HG02840 (cell line): Measurements from ENCODE around the gene WWOX.

ENCODE experiments used
- ATAC-seq: cut with Tn5 transposase; IDR thresholded peaks from one replicate; pipeline ENCODE4 v1.9.1; 2021; ENCODE audit warnings: mild to moderate bottlenecking, moderate library complexity, moderate number of reproducible peaks; ENCODE audit not compliant: unreplicated experiment, low FRiP score

Gene WWOX

DNA sequence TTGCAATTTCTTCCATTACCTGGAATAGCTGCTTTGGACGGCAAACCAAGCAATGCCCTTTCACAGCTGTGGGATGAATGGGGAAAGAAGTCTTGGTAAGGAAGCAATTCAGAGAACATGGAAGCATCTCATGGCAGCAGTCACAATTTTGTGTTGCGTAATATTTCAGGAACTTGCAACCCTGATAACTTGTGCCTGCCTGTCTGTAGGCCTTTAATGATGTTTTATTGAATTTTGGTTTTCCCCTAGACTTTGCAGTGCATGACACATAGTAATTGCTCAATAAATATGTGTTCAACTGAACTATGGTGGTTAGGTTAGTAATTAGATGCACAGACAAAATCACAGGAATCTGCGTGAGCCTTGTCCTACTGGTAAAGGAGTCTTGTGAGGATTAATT is 439.5 kb downstream of the WWOX start:
- no peak for ATAC-seq

DNA sequence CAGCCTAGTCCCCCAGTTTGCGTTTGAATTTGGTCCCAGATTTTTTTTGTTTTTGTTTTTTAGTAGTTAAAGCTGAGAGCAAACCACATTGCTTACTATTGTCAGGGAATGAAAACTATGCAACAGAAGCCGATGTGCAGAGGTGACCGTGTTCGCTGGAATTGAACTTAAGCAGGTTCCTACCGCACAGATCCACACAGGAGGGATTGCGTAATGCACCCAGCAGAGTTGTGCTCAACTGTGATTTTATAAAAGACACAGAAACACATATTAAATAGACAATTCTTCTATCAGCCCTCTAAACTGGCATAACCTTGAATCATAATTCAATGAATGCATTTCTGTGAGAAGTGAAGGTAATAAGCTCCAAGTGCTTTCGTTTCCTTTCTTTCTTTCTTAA is 443.0 kb downstream of the WWOX start:
- no peak for ATAC-seq

DNA sequence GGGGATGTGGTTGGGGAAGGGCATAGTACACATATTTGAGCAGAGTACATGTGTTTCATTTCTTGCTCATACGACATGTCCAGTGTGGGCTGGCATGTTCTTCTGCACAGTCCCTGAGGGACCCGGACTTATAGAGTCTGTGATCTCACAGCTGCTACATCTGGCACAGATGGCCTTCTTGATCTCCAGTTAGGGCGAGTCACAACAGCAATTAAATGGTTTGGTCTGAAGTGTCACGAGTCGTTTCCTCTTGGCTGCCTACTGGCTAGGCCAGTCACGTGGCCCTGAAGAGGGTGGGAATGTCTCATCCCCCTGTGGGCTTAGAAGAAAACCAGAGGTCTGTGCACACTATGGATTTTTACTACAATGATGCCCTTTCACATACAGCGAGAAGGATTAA is 443.6 kb downstream of the WWOX start:
- ATAC-seq = no peak

DNA sequence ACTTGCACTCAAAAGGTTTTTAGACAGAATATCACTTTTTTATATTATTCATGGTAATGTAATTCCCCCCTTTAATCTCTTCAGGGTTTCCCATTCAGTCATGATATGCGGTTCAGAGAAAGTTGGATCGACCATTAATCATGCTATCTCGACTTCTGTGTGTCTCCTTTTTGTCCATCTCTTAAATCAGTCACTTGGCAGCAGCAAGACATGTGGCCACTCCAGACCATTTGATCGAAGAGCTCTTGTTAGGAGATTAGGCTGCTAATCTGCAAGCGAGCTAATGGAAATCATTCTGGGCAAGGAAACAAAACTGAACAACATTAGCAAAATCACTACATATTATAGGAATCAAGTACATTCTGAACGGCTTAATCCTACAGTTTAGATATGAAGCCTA is 449.9 kb downstream of the WWOX start:
- ATAC-seq = no peak

DNA sequence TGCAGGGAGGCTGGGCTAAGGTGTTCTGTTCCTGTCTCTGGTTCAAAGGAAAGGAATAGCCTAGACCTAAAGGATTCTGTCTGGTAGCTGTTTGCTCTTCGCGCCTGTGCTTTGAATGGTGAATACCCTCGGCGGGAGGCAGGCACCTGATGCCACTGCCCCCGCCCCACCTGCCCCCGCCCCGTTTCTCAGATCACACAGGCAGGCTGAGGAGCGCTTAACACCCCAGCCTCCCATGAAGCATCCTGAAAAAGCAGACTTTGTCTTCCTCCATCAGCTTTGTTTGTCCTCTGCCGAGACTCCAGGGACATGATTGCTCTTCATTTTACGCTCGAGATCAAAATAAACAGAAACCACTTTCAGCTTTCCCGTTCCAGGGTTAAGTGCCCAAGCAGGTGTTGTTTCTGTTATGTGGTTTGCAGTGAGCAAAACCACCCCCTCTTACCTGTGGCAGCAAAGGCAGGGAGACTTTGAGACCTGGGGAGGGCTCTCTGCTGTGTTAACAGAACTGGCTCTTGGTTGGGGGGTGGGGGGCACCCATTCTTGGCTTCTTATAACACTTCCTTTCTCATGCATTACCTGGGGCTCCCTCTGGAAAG is 452.1 kb downstream of the WWOX start:
- no peak for ATAC-seq

DNA sequence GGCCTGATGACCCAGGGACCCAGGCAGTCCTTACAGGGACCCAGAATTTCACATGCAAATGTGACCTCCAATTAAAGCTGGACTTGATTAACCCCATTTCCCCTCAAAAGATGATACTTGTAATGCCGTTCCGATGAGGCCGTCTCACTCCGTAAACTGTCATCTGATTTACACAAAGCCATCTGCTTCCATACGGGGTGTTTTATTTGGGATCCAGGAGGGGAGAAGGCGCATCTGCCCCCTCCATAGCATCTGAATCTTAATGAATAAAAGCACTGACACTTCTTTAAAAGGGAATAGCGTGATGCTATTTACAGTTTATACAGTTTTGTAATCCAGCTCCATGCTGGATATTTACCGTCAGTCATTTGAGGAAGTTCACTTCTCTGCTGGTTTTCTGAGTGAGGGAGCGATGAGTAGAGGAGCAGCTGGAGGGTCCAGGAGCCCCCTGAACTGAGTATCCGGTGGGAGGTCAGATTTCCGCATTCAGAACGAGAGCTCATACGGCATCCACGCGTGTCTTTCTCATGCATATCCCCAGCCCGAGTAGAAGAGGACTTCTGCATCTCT is 452.7 kb downstream of the WWOX start:
- no peak for ATAC-seq

DNA sequence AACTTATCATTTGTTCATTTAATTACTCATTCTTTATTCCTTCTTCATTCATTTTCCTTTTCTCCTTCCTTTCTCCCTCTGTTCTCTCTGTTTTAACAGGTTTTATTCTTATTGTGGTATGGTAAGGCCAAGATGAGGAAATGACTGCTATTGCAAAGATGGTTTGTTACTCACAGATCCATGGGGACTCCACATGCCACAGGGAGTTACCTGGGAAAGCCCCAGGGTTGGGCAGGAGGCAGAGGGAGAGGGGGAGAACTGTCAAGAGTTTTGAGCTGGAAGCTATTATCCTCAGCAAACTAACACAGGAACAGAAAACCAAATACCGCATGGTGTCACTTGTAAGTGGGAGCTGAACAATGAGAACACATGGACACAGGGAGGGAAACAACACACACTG is 453.3 kb downstream of the WWOX start:
- no peak for ATAC-seq

DNA sequence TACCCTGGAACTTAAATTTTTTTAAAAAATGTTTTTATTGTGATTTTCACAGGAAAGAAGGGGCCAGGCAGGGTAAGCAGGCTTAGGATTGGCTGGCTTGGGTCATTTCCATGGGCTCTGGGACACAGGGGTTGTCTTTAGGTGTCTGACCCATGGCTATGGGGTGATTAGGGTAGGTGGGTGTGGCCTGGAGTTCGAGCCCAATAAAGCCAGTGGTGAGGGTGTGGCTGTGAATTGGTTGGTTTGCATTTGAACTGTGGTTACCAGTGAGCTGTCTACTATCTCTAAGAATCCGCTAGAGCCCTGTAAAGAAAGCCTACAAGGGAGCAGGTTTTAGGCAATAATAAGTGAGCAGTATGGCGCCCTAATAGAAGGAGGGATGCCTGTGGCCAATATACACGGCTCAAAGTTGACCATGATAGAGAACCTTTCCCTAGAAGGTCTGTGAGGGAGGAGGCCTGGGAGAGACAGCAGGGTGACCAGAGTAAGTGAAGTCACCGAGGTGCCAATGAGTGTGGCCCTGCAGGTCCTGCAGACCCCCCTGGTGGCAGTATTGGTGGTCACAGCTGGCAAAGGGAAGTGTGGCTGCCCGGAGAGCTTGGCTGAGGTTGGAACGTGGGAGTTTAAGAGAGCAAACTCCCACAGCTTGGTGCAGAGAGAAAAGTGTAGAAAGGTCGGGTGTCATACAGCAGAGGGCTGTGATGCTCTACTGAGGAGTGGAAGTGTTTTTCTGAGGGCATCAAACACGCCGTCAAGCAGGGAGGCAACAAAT is 454.0 kb downstream of the WWOX start:
- no peak for ATAC-seq

DNA sequence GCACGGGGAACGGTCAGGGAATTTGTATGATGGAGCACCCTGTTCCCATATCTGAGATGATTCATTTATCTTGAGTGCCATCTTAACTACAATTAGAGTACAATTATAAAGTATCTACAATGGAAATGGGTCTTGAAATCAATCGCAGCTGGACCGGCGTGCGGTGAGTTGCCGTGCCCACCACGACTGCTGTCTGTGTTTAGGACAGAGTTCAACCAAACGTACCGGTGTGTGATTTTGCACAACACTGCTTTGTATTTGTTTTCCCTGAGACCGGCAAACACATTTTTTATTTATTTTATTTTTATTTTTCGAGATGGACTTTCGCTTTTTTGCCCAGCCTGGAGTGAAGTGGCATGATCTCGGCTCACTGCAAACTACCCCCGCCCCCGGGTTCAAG is 457.0 kb downstream of the WWOX start:
- no peak for ATAC-seq

DNA sequence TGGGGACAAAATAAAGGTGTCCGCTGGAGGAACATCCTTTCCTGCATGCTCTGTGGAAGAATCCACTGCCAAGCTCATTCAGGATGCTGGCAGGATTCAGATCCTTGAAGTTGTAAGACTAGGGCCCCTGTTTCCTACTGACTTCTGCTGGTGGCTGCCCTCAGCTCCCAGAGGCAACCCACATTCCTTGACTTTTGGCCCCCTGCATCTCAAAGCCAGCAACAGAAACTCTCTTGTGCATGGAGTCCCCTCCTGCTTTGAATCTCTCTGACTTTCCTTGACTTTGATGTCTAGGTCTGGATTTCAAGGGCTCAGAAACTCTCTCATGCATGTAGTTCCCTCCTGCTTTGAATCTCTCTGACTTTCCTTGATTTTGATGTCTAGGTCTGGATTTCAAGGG is 461.5 kb downstream of the WWOX start:
- ATAC-seq = no peak

DNA sequence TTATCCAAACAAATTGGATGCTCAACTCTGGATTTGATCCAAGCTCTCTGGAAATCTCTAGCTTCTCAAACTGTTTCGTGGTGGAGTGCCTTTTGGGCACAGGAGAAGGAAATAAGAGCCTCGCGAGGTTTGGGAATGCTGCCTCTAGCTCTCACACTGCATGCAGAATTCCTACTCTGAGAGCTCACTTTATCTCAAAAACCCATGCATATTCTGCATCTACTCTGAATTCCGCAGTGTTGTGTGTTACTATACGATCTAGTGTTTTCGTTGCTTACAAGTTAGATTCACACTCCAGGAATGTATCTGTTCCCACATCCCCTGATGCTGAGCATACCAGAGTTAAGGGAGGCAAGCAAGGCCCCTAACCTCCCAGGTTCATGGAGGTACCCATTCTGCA is 462.7 kb downstream of the WWOX start:
- no peak for ATAC-seq

DNA sequence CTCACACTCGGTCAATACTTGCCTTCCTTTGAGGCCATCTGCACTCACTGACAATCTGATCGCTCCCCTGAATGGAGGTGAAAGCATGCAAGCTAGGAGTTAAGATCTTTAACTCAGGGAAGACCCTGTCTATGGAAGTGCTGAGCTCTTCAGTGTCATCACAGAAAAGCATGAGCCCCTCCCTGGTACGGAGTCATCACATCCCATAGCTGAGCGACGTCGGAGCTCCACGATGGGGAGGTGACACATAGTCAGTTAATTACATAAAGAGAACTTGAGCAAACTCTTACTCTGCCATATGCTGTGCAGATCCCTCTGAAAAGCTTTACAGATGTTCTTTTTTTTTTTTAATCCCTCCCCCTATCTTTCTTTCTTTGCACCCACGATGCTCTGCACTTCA is 463.2 kb downstream of the WWOX start:
- no peak for ATAC-seq

DNA sequence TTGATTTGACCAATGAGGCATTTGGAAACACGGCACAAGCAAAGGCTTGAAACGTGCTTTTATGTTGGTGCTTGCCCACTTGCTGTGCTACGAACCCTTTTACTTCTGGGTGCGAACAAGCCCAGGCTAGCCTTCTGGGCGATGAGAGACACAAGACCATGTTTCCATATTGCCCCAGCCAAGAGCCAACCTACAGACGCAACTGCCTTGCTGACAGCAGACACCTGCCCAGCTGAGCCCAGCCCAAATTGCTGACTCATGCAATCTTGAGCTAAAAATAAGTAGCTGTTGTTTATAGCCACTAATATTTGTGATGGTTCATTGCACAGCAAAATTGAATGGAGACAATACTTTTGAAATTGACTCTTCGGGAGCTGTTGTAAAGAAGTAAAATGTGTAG is 464.5 kb downstream of the WWOX start:
- ATAC-seq = no peak

DNA sequence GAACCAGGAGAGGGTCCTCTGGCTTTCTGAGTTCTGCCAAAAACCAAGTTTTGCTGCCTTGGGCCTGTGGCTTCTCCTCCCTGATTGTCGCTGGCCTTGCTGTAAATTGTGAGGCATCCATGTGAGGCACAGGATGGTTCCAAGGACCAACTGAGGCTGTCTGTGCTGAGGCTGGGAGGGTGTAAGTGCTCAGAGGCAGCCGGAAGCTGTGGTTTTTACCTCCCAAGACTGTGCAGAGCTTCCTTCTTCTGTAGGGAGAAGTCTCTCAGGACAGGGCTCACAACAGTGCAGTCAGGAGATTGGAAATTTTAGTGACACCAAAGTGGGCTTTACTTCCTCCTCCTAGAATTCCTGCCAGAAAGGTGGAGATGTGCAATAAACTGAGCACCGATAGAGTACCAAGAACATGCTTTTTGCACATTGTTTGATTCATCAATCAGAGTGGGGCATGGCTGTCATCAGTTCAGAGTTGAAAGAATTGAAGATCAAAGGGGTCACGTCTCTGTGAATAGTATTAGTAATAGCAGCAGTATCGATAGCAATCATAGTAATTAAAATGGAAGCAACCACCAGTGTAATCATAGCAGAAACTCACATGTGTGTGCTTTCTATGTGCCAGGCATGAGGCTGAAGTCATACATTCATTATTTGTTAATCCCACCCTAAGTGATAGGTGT is 467.1 kb downstream of the WWOX start:
- no peak for ATAC-seq

DNA sequence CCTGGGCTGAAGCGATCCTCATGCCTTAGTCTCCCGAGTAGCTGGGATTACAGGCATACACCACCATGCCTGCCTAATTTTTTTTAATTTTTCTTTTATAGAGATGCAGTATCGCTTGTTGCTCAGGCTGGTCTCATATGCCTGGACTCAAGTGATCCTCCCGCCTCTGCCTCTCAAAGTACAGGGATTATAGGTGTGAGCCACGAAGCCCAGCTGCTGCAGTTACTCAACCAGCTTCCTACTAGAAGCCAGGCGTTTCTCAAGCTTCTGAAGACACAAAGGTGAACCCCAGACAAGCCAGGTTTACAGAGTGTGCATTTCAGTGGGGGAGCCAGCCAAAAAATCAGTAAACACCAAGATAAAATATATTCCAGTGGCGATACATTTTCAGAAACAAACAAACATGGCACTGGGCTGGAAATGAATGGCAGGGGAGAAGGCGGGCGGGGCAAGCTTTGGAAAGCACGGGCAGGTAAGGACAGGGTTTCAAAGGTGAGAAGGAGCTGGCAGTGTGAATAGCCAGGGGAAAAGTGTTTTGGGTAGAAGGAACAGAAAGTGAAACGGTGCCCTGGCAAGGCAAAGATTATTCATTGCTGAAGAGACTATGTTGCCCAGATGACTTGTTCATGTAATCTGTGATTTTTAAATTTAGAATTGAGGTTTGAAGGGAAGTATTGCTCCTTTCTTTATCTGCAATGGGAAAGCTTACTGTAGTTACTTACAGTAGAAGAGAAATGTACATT is 471.1 kb downstream of the WWOX start:
- no peak for ATAC-seq

DNA sequence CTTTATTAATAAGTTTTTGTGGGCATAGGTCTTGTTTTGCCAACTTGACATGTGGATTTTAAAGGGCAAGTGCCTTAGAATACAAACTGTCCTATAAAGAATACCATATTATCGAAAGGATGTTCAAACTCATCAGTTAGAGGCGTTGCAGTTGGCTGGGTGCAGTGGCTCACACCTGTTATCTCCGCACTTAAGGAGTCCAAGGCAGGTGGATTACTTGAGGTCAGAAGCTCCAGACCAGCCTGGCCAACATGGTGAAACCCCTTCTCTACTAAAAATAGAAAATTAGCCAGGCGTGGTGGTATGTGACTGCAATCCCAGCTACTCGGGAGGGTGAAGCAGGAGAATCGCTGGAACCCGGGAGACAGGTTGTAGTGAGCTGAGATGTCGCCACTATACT is 472.0 kb downstream of the WWOX start:
- no peak for ATAC-seq

DNA sequence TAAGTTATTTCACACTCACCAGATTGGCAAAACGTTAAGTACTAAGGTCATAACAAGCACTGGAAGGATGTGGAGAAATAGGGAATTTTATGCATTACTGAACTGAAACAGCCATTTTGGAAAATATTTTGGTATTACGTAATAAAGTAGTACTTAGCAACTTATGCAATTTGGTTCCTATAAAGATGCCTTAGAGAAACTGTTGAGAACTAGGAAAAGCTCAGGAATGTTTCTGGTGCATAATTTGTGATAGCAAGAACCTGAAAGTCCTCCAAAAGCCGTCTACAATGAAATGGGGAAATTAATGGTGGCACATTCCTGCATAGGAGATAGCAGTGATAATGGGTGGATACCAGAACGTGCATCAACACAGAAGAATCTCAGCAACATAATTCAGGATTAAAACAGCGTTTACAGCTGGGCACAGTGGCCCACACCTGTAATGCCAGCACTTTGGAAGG is 472.5 kb downstream of the WWOX start:
- ATAC-seq = no peak

DNA sequence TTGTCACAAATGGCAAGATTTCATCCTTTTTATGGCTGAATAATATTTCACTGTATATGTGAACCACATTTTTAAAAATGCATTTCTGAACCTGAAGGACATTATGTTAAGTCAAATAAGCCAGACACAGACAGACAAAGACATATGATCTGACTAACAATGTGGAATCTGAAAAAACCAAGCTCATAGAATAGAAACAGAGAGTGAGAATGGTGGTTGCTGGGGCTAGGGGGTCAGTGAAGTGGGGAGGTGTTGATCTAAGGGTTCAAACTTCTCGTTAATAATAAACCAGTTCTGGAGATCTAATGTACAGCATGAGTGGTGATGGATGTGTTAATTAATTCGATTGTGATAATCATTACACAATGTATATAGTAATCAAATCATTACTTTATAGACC is 475.1 kb downstream of the WWOX start:
- ATAC-seq = no peak

DNA sequence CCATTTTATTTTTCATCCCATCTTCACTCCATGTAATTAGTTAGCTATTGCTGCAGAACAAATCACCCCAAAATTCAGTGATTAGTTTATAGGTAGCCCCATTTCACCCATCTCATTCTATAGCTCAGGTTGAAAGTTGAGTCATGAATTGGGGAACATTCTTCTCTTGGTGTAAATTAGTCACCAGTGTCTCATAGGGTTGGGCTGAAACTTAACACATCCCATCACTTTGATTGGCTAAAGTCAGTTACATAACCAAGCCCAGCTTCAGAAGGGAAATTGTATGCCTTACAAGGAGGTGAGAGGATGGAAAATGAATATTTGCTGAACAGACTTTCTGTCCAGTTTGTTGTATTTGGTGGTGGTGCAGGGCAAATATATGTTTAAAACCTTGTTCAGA is 477.5 kb downstream of the WWOX start:
- ATAC-seq = no peak

DNA sequence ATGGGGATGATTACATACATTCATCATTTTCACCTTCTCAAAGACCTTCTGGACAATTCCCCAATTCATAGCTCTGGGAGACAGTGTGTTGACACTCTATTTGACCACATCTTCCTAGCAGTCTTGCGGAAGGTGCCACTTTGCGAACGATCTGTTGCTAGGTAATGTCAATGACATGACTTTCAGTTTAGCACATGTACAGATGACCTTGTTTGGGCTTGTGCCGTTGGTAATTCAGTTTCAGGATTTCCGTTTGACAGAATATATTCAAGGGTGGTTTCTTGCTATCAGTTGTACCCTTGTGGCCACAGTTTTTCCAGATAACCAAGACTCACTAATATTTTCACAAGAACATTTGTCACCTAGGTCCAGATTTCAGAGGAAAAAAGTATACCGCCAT is 478.2 kb downstream of the WWOX start:
- no peak for ATAC-seq

DNA sequence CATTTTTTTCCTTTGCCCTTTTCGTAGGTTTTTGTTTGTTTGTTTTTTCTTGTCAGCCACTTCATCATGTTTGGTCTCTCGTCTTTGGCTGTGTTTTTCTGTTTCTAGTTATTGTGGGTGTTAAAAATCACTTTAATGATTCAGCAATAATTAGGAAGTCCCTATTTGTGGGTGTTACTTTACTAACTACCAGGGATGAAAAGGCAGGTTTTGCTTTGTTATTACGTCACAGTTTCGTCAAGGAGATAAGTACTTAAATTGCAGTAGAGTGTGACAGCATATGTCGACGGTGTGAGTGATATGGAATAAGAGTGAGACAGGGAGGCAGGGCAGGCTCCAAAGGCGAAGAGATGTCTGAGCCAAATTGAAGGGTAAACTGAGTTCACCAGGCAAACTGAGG is 479.6 kb downstream of the WWOX start:
- no peak for ATAC-seq
